GM19035 (cell line): Measurements from ENCODE around the gene HRAS.

ENCODE experiments used
- ATAC-seq: cut with Tn5 transposase; IDR thresholded peaks from one replicate; pipeline ENCODE4 v1.9.1; 2021; ENCODE audit not compliant: unreplicated experiment

Gene HRAS

DNA sequence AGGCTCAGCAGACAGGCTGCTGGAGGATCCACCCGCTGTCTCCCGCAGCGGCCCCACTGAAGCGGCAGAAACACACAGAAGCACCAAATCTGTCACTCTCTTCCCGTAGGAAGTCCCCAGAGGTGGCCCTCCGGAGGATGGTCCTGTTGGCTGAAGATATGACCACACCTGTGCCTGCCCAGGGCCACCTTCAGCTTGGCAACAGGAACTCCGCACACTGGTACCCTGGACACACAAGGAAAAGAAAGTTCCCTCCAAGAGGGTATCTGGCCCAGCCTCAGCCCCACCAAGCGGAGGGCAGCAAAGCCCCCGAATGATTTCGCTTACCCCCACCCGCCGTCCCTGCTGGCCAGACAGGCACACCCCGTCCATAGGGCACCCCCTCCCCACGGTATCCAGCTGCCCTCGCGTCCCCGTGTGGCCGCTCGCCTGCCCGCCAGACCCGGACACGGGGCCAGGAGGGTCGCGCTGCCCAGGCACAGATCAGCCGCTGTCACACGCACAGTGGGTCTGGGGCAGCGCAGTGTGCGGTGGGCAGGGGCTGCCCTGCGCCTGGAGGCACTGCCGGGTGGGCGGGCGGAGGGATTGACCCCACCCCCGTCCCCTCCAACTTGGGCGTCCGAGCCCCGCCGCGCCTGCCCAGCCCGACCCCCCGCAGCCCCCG, 32.4 kb upstream of the HRAS start:
- ATAC-seq, result no peak

DNA sequence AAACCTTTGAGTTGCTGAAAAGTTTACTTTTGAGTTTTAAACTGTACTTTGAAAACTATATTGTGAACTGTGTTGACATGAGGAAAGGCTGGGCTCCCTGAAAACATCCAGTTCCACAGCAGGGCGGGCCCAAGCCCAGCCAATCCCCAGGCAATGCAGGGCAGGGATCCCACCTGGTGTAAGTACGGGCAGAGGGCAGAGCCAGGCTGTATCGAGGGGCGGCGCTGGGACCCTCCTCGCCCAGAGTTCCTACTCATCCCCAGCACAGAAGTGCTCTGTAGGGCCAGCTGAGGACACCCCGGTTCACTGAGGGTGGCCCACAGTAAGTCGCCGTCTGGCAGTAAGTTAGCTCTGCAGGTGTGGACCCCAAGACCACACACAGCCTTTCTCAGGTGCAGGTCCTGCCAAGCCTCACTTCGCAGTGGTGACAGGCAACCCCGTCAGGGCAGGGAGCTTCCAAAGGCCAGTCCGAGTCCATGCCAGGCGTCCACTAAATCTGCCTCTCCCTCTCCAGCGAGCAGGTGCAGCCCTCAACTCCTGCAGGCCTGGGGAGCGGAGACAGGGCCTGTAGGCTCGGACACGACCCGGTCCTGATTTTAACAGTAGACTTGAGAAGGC, 31.7 kb upstream of the HRAS start:
- ATAC-seq, result no peak

DNA sequence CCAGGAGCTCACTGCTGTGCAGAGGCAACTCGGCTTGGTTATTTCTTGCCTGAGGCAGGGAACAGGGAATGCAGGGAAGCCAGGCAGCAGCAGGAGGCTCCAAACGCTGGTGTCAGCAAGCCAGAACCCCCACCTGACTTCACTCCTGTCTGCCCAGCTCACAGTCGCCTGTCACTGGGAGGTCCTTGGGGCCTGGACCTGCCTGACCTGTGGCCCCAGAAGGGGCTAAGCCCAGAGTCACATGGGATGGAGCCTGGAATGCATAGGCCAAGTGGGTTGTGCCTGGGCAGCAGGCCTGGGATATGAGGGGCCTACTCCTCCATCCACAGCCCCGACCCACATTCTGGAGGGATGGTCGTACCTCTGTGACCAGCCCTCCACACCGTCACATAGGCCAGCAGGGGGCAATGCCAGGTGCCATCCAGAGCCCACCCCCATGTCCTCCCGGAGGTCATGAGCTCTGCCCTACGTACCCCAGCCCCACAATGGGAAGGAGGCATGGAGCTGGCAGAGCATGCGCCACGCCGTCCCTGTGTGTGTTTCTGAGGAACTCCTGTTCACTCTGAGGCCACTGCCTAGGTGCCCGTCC, 30.6 kb upstream of the HRAS start:
- no peak for ATAC-seq

DNA sequence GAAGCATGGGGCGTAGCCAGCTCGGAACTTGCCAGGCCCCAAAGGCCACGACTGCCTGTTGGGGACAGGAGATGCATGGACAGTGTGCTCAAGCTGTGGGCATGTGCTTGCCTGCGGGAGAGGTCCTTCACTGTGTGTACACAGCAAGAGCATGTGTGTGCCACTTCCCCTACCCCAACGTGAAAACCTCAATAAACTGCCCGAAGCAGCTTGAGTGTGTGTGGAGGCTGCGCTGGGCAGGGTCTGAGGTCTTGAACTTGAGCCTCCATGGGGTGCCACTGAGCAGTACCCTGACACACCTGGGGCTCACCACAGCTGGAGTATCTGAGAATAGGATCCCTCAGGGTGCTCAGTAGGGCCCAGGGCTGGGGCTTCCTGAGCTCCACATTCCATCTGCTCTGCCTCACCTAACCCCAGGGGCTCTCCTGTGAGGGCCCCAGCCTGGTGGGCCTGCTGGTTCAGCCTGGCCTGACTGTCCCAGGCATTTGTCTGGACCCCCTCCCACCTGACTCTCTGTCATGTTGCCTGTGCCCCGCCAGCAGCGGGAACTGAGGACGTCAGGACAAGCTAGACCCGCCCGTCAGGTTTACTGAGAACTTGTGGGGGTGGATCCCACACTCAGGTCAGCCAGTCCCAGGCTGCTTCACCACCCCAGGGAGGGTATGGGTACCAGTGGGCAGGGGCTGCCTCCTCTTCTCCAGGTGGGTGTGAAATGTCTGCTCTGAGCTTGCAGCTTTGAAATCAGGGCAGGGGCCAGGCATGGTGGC, 28.6 kb upstream of the HRAS start:
- no peak for ATAC-seq

DNA sequence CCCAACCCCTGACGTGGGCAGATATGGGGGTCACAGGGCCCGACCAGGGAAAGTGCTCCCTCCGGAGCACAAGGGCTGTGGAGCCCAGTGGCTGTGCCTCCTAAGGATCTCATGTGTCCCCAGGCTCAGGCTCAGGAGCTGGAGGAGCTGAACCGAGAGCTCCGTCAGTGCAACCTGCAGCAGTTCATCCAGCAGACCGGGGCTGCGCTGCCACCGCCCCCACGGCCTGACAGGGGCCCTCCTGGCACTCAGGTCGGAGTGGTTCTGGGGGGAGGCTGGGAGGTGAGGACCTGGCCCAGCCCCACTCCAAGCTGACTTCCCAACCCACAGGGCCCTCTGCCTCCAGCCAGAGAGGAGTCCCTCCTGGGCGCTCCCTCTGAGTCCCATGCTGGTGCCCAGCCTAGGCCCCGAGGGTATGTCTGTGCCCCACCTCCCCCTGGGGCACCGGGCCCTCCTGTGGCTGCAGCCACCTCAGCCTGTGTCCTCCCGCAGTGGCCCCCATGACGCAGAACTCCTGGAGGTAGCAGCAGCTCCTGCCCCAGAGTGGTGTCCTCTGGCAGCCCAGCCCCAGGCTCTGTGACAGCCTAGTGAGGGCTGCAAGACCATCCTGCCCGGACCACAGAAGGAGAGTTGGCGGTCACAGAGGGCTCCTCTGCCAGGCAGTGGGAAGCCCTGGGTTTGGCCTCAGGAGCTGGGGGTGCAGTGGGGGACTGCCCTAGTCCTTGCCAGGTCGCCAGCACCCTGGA, 27.9 kb upstream of the HRAS start:
- no peak for ATAC-seq

DNA sequence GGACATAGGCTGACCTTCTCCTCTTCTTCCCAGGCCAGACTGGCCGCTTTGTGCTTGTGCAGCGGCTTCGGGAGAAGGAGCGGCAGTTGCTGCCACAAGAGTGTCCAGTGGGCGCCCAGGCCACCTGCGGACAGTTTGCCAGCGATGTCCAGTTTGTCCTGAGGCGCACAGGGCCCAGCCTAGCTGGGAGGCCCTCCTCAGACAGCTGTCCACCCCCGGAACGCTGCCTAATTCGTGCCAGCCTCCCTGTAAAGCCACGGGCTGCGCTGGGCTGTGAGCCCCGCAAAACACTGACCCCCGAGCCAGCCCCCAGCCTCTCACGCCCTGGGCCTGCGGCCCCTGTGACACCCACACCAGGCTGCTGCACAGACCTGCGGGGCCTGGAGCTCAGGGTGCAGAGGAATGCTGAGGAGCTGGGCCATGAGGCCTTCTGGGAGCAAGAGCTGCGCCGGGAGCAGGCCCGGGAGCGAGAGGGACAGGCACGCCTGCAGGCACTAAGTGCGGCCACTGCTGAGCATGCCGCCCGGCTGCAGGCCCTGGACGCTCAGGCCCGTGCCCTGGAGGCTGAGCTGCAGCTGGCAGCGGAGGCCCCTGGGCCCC, 26.8 kb upstream of the HRAS start:
- ATAC-seq, result no peak

DNA sequence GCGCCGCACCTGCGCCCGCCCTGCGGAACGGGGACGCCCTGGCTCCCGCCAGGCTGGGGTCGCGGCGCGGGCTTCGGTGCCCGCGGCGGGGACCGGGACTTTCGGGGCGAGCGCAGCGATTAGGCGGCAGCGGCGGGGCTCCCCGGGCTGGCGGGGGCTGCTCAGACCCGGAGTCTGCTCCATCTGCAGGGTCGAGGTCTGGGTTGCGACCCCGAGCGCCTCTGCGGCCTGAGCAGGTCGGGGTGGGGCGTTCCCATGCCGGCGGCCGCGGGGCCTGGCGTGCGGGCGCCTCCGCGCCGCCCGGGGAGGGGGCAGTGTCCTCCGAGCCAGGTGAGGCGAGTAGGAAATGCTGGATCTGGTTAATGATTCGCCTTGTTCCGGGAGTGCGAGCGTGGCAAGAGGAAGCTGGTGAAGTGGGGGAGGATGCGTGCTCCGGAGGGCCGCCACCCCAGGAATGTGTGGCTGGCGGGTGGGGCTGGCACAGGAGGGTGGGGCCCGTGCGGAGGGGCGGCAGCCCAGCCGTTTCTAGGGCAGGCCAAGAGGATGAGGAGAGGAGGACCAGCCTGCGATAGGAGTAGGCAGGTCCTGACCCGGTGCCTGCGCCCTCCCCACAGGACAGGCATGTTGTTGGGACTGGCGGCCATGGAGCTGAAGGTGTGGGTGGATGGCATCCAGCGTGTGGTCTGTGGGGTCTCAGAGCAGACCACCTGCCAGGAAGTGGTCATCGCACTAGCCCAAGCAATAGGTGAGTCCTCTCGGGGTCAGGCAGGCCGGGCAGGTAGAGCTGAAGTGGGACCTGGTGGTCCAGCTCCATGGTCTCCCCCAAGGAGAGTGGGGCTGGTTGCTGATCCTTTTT, 26.0 kb upstream of the HRAS start:
- peak; percentile 37 for ATAC-seq

DNA sequence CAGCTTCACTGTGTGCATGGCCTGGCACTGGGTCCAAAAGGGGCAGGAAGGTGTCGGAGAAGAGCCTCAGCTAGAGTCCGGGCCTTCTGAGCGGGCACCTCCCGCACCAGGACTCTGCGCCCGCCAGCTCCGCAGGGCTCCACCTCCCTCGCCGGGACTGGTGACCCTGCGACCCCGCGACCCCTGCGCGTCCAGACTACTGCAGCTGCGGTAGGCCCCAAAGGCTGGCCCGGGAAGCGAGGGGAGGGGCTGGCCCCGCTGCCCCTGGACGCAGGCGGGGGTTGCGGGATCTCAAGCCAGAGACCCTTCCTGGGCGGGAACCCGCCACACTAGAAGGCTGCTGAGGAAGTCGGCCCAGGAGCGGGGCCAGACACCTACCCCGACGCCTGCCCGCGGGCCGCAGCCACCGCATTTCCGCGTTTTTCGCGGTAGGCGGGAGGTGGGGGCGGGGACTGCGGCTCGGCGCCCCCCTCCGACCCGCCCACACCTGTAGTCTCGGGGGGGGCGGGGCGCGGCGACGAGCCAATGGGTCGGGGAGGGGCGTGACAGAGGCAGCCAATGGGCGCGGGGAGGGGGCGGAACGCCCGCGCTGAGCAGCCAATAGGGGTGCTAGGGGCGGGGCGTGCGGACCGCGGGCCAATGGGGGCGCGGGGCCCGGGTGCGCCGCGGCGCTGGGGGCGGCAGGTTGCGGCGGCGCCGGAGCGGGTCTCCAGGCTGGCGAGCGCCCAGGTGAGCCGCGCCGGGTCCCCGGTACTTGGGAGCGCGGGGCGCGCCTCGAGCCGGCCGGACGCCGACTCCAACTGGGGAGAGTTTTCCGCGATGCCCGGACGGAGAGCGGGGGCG, 25.1 kb upstream of the HRAS start, which contains the start of the genes LMNTD2 and RASSF7:
LMNTD2 (minus strand) TSS at position 434 of the 843 bp plus-strand sequence; CDS start at position 412, 22 bp downstream.
RASSF7 (plus strand) TSS at position 666 of the 843 bp plus-strand sequence. CDS start 799 bp downstream, outside the sequence.
- ATAC-seq, result peak; percentile 78

DNA sequence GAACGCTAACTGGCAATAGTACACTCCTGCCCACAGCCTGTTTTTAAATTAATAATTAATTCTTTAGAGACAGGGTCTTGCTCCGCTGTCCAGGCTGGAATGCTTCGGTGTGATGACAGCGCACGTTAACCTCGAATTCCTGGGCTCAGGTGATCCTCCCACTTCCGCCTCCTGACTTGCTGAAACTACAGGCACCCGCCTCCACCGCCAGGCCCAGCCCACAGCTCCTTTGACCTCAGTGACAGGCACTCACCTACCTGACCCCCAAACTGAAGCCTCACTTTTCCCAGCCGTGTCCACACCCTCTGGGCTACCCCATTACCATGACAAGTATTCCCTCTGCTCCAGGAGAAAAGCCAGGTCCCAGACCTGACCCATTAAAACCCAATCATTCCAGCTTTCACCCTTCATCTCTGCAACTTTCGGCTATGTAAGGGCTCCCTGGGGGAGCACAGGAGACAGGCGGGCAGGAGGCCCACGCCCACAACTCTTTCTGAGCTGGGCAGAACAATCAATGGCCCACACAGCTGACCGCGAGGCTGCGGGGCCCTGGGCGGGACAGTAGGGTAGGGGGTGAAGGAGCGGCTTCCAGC, 24.4 kb upstream of the HRAS start:
- no peak for ATAC-seq

DNA sequence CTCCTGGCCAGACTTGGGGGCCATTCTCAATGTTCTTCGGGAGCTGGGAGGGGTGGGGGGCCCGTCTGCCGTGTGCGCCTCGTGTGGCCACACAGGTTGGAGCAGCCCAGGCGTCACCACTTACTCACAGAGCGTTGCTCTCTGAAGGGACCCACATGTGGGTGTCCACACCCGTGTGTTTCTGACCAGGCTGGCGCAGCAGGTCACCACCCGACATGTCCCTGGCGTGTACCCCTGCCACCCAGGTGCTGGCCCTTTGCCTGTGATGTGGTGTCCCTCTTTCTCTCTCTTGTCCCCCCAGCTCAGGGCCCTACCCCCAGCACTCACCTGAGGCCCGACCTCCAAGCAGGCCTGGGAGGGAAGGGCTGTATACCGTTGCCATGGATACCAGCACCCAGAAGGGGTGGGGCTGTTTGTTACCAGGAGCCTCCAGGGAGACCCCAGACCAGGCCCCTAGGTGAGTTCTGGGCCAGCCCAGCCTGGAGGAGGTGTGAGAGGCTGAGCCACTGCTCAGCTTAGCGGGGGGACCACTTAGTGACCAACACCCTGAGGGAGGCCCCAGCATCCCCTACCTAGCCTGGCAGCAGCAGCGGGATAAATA, 23.7 kb upstream of the HRAS start:
- no peak for ATAC-seq

DNA sequence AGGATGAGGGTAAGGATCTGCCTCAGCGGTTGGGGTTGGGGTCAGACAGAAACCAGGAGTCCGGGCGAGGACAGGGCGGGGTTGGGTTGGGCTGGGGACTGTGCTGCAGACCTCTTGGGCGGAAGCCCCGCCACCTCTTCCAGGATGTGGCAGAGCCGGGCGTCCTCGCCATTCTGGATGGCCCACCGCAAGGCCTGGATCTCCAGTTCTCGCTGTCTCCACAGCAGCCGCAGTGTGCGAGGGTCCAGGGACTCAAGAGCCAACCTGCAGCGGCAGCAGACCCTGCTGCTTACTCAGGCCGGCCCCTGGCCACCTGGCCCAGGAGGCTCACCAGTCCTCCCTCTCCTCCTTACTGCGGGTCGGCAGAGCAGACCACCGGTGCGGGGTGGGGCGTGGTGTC, 23.1 kb upstream of the HRAS start:
- ATAC-seq, result no peak

DNA sequence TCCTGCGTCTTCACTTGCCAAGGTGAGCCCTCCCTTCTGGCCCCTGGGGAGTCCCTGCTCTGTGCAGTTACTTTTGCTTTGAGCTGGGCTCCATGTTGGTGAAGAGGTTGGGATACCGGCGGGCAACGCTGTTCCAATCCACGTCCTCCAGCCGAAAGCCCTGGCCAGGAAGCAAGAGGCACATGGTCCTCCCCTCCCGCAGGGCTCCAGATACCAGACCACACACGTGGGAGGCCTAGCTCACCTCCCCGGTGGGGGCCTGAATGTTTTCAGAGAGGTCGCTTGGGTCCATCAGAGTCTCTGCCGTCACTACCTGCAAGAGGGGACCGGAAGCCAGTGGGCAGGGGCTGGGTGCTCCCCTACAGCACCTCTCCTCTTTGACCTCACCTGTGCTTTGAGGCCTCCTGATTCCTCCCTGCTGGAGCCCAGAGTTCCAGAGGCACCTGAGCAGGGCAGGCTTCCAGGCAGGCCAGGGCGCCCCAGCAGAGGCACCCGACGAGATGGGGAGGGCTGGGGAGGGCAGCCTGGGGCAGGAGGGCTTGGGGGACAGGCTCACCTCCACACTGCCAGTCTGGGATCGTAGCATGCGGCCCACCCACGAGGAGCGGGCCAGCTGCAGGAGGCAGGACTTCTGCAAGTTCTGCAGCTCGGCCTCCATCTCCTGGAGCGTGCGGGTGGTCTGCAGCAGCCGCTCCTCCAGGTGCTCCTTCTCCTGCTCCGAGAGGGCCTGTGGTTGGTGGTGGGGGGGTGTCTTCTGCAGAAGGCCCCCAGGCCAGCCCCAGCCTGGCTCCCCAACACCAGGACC, 22.2 kb upstream of the HRAS start:
- ATAC-seq, result no peak

DNA sequence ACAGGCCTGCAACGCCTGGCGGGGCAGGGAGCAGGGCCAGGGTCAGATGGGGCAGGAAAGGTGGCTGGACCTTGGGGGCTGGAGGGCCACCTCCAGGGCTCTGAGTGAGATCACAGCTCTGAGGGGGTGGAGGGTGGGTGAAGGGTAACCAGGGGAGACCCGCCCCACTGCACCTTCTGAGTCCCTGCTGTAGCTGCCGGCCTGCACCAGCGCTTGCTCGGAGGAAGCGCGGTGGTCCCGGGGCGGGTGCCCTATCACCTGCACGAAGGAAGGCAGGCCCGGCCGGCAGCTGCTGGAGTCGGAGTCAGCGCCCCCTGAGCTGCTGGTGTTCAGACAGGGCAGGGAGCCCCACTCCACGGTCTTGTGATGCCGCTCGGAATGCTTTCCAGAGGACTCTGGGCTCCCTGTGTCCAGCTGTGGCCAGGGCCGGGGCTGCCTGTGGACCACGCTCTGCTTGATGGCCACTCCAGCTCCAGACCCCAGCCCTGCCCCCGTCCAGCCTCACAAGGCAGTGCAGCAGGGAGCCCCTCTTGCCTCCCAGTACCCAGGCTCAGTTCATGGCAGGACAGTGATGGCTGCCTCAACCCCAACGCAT, 21.4 kb upstream of the HRAS start:
- no peak for ATAC-seq

DNA sequence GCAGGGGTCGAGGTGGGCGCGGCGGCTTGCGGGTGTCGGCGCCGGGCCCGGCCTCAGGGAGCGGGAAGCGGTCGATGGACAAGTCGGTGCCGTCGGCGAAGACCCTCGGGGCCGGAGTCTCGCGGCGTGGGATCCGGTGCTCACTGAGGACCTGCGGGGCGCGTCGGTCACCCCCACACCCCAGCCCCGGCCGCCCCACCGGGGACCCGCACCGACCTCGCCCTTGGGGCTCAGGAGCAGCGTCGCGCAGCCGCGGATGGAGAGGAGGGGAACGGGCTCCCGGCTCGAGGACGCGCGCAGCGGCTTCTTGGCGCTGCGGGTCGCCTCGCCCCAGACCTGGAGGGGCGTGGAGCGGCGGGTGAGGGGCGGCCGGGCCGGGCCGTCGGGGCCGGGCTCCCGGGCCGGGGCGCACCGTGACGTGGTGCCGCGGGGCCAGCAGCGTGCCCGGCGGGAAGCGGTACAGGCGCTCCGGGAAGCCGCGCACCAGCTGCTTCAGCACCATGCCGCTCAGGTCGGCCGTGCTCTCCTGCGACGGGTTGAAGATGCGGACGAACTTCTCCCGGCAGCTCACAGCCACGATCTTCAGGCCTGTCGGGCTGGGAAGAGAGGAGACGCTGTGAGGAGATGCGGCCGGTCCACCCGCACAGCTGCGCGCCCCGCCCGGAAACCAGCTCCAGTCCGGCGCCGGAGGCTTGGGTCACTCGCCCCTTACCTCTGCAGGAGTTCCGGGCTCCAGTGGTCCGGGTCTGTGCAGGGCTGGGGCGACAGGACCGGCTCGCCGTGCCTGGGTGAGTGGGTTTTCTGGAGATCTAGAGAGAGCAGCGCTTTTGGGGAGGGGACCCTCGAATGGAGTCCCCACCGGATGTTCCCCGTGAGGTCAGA, 20.6 kb upstream of the HRAS start:
- ATAC-seq, result no peak

DNA sequence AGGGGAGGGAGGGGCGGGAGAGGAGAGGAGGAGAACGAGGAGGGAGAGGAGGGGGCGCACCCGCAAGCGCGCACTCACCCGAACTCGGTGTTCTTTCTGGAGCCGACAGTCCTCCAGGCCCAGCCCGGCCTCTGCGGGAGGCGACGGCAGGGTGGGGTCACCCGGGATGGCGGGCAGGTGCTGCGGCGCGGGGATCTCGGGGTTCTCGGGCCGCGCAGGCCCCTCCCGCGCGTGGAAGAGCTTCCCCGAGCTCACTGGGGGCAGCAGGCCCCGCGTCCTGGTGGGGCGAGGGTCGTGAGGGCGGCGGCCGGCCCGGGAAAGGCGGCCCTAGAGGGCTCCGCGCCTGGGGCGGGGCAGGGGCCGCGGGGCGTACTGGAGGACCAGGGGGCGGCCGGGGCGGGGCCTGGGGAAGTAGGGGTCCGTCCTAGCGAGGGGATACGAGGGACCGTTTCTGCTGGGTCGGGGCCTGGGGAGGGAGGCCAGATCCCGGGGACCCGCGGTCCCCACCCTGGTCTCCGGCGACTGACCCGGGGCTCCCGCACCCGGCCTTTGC, 19.9 kb upstream of the HRAS start:
- no peak for ATAC-seq
